HG03045 (cell line): ENCODE data around the gene TRIM4.
"Not testable (repeated sequence)": the region's sequence is repeated elsewhere in the genome, so short reads cannot be mapped to it uniquely, and the experiment has no call there.

Experiments
- ATAC-seq: cut with Tn5 transposase; IDR thresholded peaks from one replicate; pipeline ENCODE4 v1.9.1; 2021; ENCODE audit warnings: mild to moderate bottlenecking, moderate library complexity; ENCODE audit not compliant: unreplicated experiment

TRIM4 gene

GRCh38 chr7:99918959-99919813 is at the start of gene TRIM4:
TRIM4 (minus strand) TSS chr7:99919530; CDS start chr7:99919401, 129 bp downstream.
- peak; percentile 98 for ATAC-seq

GRCh38 chr7:99958564-99959227 is 39.4 kb upstream of the TRIM4 start:
- ATAC-seq = no peak

GRCh38 chr7:99955247-99955646 is 35.9 kb upstream of the TRIM4 start:
- no peak for ATAC-seq

GRCh38 chr7:99954643-99955042 is 35.3 kb upstream of the TRIM4 start:
- not testable (repeated sequence) for ATAC-seq

GRCh38 chr7:99953649-99954048 is 34.3 kb upstream of the TRIM4 start:
- ATAC-seq = no peak

GRCh38 chr7:99952649-99953048 is 33.3 kb upstream of the TRIM4 start:
- not testable (repeated sequence) for ATAC-seq

- not testable (repeated sequence) for ATAC-seq
Observed at GRCh38 chr7:99950819-99951218, 31.5 kb upstream of the TRIM4 start.

GRCh38 chr7:99949645-99950228 is 30.4 kb upstream of the TRIM4 start:
- ATAC-seq = no peak

- ATAC-seq = no peak
Observed at GRCh38 chr7:99947608-99948007, 28.3 kb upstream of the TRIM4 start.

GRCh38 chr7:99944497-99945070 is 25.3 kb upstream of the TRIM4 start:
- no peak for ATAC-seq

- ATAC-seq = no peak
Observed at GRCh38 chr7:99943641-99944496, 24.5 kb upstream of the TRIM4 start.

GRCh38 chr7:99938296-99938695 is 19.0 kb upstream of the TRIM4 start:
- no peak for ATAC-seq

GRCh38 chr7:99935009-99935408 is 15.7 kb upstream of the TRIM4 start:
- ATAC-seq = not testable (repeated sequence)

GRCh38 chr7:99930376-99930775 is 11.0 kb upstream of the TRIM4 start:
- no peak for ATAC-seq

- ATAC-seq = no peak
Observed at GRCh38 chr7:99929730-99930053, 10.4 kb upstream of the TRIM4 start.

- ATAC-seq = no peak
Observed at GRCh38 chr7:99928994-99929729, 9.8 kb upstream of the TRIM4 start, which contains the start of gene GJC3. GJC3 (minus strand) TSS chr7:99929620; CDS start chr7:99929620, 0 bp downstream.

GRCh38 chr7:99928188-99928587 is 8.9 kb upstream of the TRIM4 start:
- ATAC-seq = no peak

GRCh38 chr7:99927536-99927935 is 8.2 kb upstream of the TRIM4 start:
- no peak for ATAC-seq

GRCh38 chr7:99926321-99926720 is 7.0 kb upstream of the TRIM4 start:
- ATAC-seq = no peak

GRCh38 chr7:99923200-99923599 is 3.9 kb upstream of the TRIM4 start:
- ATAC-seq = no peak
